Mesenchymal stem cell (in vitro differentiated cells and primary cell): ENCODE measurements around the gene KHSRP.

Experiments
- DNase-seq: peaks from one replicate; pipeline ENCODE4 v3.0.0-alpha.2; 2013
- H2AFZ ChIP-seq: one replicate; pipeline ENCODE4 v1.6.1; 2013; ENCODE audit warnings: low read depth, mild to moderate bottlenecking, control low read depth, inconsistent platforms, low read length, moderate library complexity
- H2AK5ac ChIP-seq: 2 replicates; pipeline ENCODE4 v1.6.1; 2013; ENCODE audit warnings: low read length, moderate library complexity, mild to moderate bottlenecking, inconsistent platforms; ENCODE audit not compliant: severe bottlenecking
- H2BK120ac ChIP-seq: one replicate; pipeline ENCODE4 v1.6.1; 2013; ENCODE audit warnings: low read depth, mild to moderate bottlenecking, inconsistent platforms, low read length, moderate library complexity
- H2BK12ac ChIP-seq, 2 experiments: one replicate each; pipeline ENCODE4 v1.6.1; 2013; ENCODE audit warnings: inconsistent platforms in 2 of 2, low read length in 2 of 2, mild to moderate bottlenecking in 2 of 2, moderate library complexity in 2 of 2, control low read depth in 1 of 2
- H2BK15ac ChIP-seq: one replicate; pipeline ENCODE4 v1.6.1; 2013; ENCODE audit warnings: mild to moderate bottlenecking, low read depth, inconsistent platforms; ENCODE audit not compliant: poor library complexity, severe bottlenecking
- H2BK5ac ChIP-seq: 2 replicates; pipeline ENCODE4 v1.6.1; 2013; ENCODE audit warnings: low read depth, mild to moderate bottlenecking, low read length, control low read depth, inconsistent platforms; ENCODE audit not compliant: poor library complexity, severe bottlenecking
- H3K14ac ChIP-seq, 2 experiments: one replicate each; pipeline ENCODE4 v1.6.1; 2013; ENCODE audit warnings: inconsistent platforms in 2 of 2, low read length in 2 of 2, control low read depth in 1 of 2, mild to moderate bottlenecking in 1 of 2, moderate library complexity in 1 of 2
- H3K18ac ChIP-seq, 2 experiments: one replicate each; pipeline ENCODE4 v1.6.1; 2013; ENCODE audit warnings: inconsistent platforms in 2 of 2, low read length in 2 of 2, control low read depth in 1 of 2, low read depth in 1 of 2, mild to moderate bottlenecking in 1 of 2
- H3K23ac ChIP-seq, 2 experiments: one replicate each; pipeline ENCODE4 v1.6.1; 2013; ENCODE audit warnings: inconsistent platforms in 2 of 2, low read length in 2 of 2, mild to moderate bottlenecking in 2 of 2, moderate library complexity in 2 of 2, control low read depth in 1 of 2
- H3K27ac ChIP-seq: 2 replicates; pipeline ENCODE4 v1.5.1; 2013; ENCODE audit warnings: mild to moderate bottlenecking, moderate library complexity, low read length, control low read depth, inconsistent platforms; ENCODE audit not compliant: poor library complexity, severe bottlenecking
- H3K27me3 ChIP-seq, 2 experiments: 2 replicates each; pipeline versions ENCODE4 v1.6.1 to v1.7.0; 2013; ENCODE audit warnings: low read length in 2 of 2, mild to moderate bottlenecking in 2 of 2, moderate library complexity in 2 of 2, control low read depth in 1 of 2, inconsistent platforms in 1 of 2; ENCODE audit not compliant: control insufficient read depth in 1 of 2, insufficient read depth in 1 of 2
- H3K36me3 ChIP-seq, 2 experiments: 2 replicates each; pipeline versions ENCODE4 v1.6.1 to v1.7.0; 2013; ENCODE audit warnings: low read length in 2 of 2, control low read depth in 1 of 2, inconsistent platforms in 1 of 2, low read depth in 1 of 2, mild to moderate bottlenecking in 1 of 2; ENCODE audit not compliant: insufficient read depth in 2 of 2, control insufficient read depth in 1 of 2
- H3K4ac ChIP-seq, 2 experiments: one replicate each; pipeline ENCODE4 v1.6.1; 2013; ENCODE audit warnings: inconsistent platforms in 2 of 2, low read length in 2 of 2, mild to moderate bottlenecking in 2 of 2, moderate library complexity in 2 of 2, control low read depth in 1 of 2, low read depth in 1 of 2
- H3K4me1 ChIP-seq: 2 replicates; pipeline ENCODE4 v1.6.1; 2013; ENCODE audit warnings: low read depth, low read length, control low read depth; ENCODE audit not compliant: control insufficient read depth, insufficient read depth
- H3K4me2 ChIP-seq: 2 replicates; pipeline ENCODE4 v1.6.1; 2013; ENCODE audit warnings: low read length, mild to moderate bottlenecking, inconsistent platforms; ENCODE audit not compliant: poor library complexity, severe bottlenecking
- H3K4me3 ChIP-seq, 2 experiments: 2 replicates each; pipeline versions ENCODE4 v1.5.1 to v1.7.0; 2013; ENCODE audit warnings: low read length in 2 of 2, mild to moderate bottlenecking in 2 of 2, control low read depth in 1 of 2, low read depth in 1 of 2; ENCODE audit not compliant: insufficient read depth in 1 of 2
- H3K79me1 ChIP-seq: replicated peaks from 2 replicates; pipeline ENCODE4 v1.6.1; 2013; ENCODE audit warnings: mild to moderate bottlenecking, control low read depth, low read length, inconsistent platforms; ENCODE audit not compliant: poor library complexity, severe bottlenecking
- H3K9ac ChIP-seq: 2 replicates; pipeline ENCODE4 v1.7.0; 2013; ENCODE audit warnings: mild to moderate bottlenecking, low read length, moderate library complexity
- H3K9me3 ChIP-seq: 2 replicates; pipeline ENCODE4 v1.7.0; 2013; ENCODE audit warnings: mild to moderate bottlenecking, low read length; ENCODE audit not compliant: control insufficient read depth
- H4K8ac ChIP-seq: one replicate; pipeline ENCODE4 v1.6.1; 2013; ENCODE audit warnings: inconsistent platforms, mild to moderate bottlenecking, low read length, moderate library complexity
- H4K91ac ChIP-seq: one replicate; pipeline ENCODE4 v1.6.1; 2013; ENCODE audit warnings: mild to moderate bottlenecking, low read length, inconsistent platforms
- WGBS: methylation state at CpG from one replicate; pipeline ENCODE4 v1.1.7; 2013; ENCODE audit warnings: mixed read lengths; 5-methylcytosine and 5-hydroxymethylcytosine counted together

Gene KHSRP

GRCh38 chr19:6412447-6413091 is 12.0 kb downstream of the KHSRP start:
- Histone ChIP-seq H3K27me3 (no peaks in the 10 kb centered on the region), H3K18ac (no peak overlapping the region), H2BK15ac (no peak overlapping the region), H4K91ac (peak overlapping the region; percentile 45), H3K9me3 (no peaks in the 10 kb centered on the region), H3K4me2 (no peak overlapping the region), H4K8ac (no peak overlapping the region), H3K27ac (no peak overlapping the region), H2BK120ac (no peak overlapping the region), H3K4ac (no peak overlapping the region), H3K4me1 (peaks cover 8% of the 10 kb centered on the region), H3K9ac (peak overlapping the region; percentile 26), H3K79me1 (peaks cover 35% of the 10 kb centered on the region), H3K36me3 (peaks cover 33 to 56% of the 10 kb centered on the region in 2 experiments), H2AK5ac (no peak overlapping the region), H2AFZ (no peak overlapping the region), H2BK12ac (peak overlapping the region in 1 of 2 experiments; percentile 10), H2BK5ac (no peak overlapping the region), H3K14ac (no peak overlapping the region), H3K23ac (no peak overlapping the region), H3K4me3 (peak overlapping the region in 1 of 2 experiments; percentile 18)
- DNase-seq, result no peak
- 82% methylated on average over 14 of the region's 15 CpGs for WGBS

- H3K18ac ChIP-seq, result no peak overlapping the region
- H2BK15ac ChIP-seq, result no peak overlapping the region
- H2BK12ac ChIP-seq, result no peak overlapping the region
- H2AFZ ChIP-seq, result no peak overlapping the region
- H3K23ac ChIP-seq, result no peak overlapping the region
- DNase-seq, result no peak
- no peaks in the 10 kb centered on the region for H3K27me3 ChIP-seq
- no peak overlapping the region for H2BK5ac ChIP-seq
- no peaks in the 10 kb centered on the region for H3K9me3 ChIP-seq
- WGBS, result 83% methylated on average over 12 of the region's 12 CpGs
- H4K91ac ChIP-seq, result peak overlapping the region; percentile 56
- peak overlapping the region in 1 of 2 experiments; percentile 10 for H3K4ac ChIP-seq
- H3K9ac ChIP-seq, result no peak overlapping the region
- peaks cover 8% of the 10 kb centered on the region for H3K4me1 ChIP-seq
- no peak overlapping the region for H3K27ac ChIP-seq
- H3K4me2 ChIP-seq, result no peak overlapping the region
- H3K4me3 ChIP-seq, result no peak overlapping the region
- no peak overlapping the region for H2BK120ac ChIP-seq
- no peak overlapping the region for H2AK5ac ChIP-seq
- no peak overlapping the region for H4K8ac ChIP-seq
- H3K79me1 ChIP-seq, result peaks cover 30% of the 10 kb centered on the region
- peaks cover 28 to 50% of the 10 kb centered on the region in 2 experiments for H3K36me3 ChIP-seq
- no peak overlapping the region for H3K14ac ChIP-seq
Measured at GRCh38 chr19:6412061-6412446, 12.6 kb downstream of the KHSRP start.

GRCh38 chr19:6409346-6409745 is 15.3 kb downstream of the KHSRP start:
- H2AFZ ChIP-seq, result no peak overlapping the region
- no peak for DNase-seq
- H2BK15ac ChIP-seq, result no peak overlapping the region
- no peak overlapping the region for H3K27ac ChIP-seq
- H4K91ac ChIP-seq, result no peak overlapping the region
- no peak overlapping the region for H3K23ac ChIP-seq
- H2BK120ac ChIP-seq, result no peak overlapping the region
- H3K4ac ChIP-seq, result no peak overlapping the region
- peaks cover 4 to 23% of the 10 kb centered on the region in 2 experiments for H3K36me3 ChIP-seq
- 98% methylated on average over 6 of the region's 6 CpGs for WGBS
- H4K8ac ChIP-seq, result no peak overlapping the region
- H3K79me1 ChIP-seq, result peaks cover 9% of the 10 kb centered on the region
- H3K18ac ChIP-seq, result no peak overlapping the region
- H3K14ac ChIP-seq, result no peak overlapping the region
- no peak overlapping the region for H2BK12ac ChIP-seq
- peaks cover 8% of the 10 kb centered on the region for H3K4me1 ChIP-seq
- no peaks in the 10 kb centered on the region for H3K27me3 ChIP-seq
- no peaks in the 10 kb centered on the region for H3K9me3 ChIP-seq
- no peak overlapping the region for H2BK5ac ChIP-seq
- H2AK5ac ChIP-seq, result no peak overlapping the region
- no peak overlapping the region for H3K9ac ChIP-seq
- no peak overlapping the region for H3K4me3 ChIP-seq
- H3K4me2 ChIP-seq, result no peak overlapping the region

DNA sequence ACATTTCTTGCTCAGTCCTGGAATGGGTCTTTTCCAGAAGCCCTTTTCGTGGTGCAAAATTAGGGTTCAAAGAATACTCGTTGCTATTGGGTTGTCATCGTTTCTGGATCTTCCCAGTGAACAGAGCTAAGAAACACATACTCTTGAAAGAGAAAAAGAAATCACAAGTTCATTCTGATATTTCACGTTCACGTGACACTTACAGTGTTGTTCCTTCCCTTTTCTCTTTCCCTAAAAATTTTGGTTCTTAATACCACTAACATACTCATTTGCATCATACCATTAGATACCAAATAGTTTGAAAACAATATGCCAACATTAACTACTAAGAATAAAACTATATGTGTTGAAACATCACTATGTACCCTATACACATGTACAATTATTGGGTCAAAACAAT is 18.2 kb downstream of the KHSRP start:
- Histone ChIP-seq H3K4ac (no peak overlapping the region), H4K8ac (no peak overlapping the region)

More for the DNA sequence above, 18.2 kb downstream of the KHSRP start:
- no peak overlapping the region for H3K18ac ChIP-seq
- H3K23ac ChIP-seq, result no peak overlapping the region
- DNase-seq, result no peak
- no peak overlapping the region for H2BK15ac ChIP-seq
- no peak overlapping the region for H4K91ac ChIP-seq
- H3K36me3 ChIP-seq, result no peaks in the 10 kb centered on the region
- no peak overlapping the region for H3K9ac ChIP-seq
- no peak overlapping the region for H3K4me2 ChIP-seq
- no peak overlapping the region for H3K4me3 ChIP-seq
- no peak overlapping the region for H2AFZ ChIP-seq
- H2BK12ac ChIP-seq, result no peak overlapping the region
- H3K27ac ChIP-seq, result no peak overlapping the region
- no peak overlapping the region for H3K14ac ChIP-seq
- no peaks in the 10 kb centered on the region for H3K9me3 ChIP-seq
- no peak overlapping the region for H2AK5ac ChIP-seq
- no peaks in the 10 kb centered on the region for H3K27me3 ChIP-seq
- no peaks in the 10 kb centered on the region for H3K4me1 ChIP-seq
- H2BK5ac ChIP-seq, result no peak overlapping the region
- no peak overlapping the region for H2BK120ac ChIP-seq
- H3K79me1 ChIP-seq, result no peaks in the 10 kb centered on the region
- 93% methylated on average over 5 of the region's 5 CpGs for WGBS
